GM23338 (cell line): ENCODE results near the gene STK16. TPM values are rescaled to one million over a fixed set of nuclear protein-coding genes. Genes with fewer than 3 reads are reported as not detected.

Experiments used
- ATAC-seq: fragments of 200-7000 bp; cut with Tn5 transposase; 3 replicates; pipeline ENCODE4 v1.9.1; 2020
- DNase-seq: peaks from one replicate; pipeline ENCODE4 v3.0.0-alpha.2; 2015; ENCODE audit warnings: low spot score
- H2AFZ ChIP-seq: fragments of 200-600 bp; sonication (generic); 2 replicates; pipeline ENCODE4 v1.8.0; 2016; ENCODE audit warnings: antibody characterized with exemption, mild to moderate bottlenecking, moderate library complexity
- H3F3A ChIP-seq: fragments of 200-600 bp; sonication (generic); replicated peaks from 2 replicates; pipeline ENCODE4 v1.8.0; 2017; ENCODE audit warnings: antibody characterized with exemption, mixed run types, low read depth
- H3K27ac ChIP-seq: fragments of 200-600 bp; sonication (generic); 2 replicates; pipeline ENCODE4 v1.6.1; 2016; ENCODE audit warnings: low read depth
- H3K27me3 ChIP-seq: fragments of 200-600 bp; sonication (generic); 2 replicates; pipeline ENCODE4 v1.8.0; 2016; ENCODE audit warnings: mild to moderate bottlenecking, mixed run types, moderate library complexity; ENCODE audit not compliant: insufficient read depth
- H3K36me3 ChIP-seq: fragments of 200-600 bp; sonication (generic); 2 replicates; pipeline ENCODE4 v1.8.0; 2016; ENCODE audit warnings: mild to moderate bottlenecking; ENCODE audit not compliant: insufficient read depth
- H3K4me1 ChIP-seq: fragments of 200-600 bp; sonication (generic); 2 replicates; pipeline ENCODE4 v1.8.0; 2016; ENCODE audit warnings: mild to moderate bottlenecking, moderate library complexity; ENCODE audit not compliant: insufficient read depth
- H3K4me2 ChIP-seq: fragments of 200-600 bp; sonication (generic); 2 replicates; pipeline ENCODE4 v1.7.1; 2017; ENCODE audit warnings: mixed run types
- H3K4me3 ChIP-seq: fragments of 200-600 bp; sonication (generic); 2 replicates; pipeline ENCODE4 v1.6.1; 2016; ENCODE audit warnings: mixed run types
- H3K79me2 ChIP-seq: fragments of 200-600 bp; sonication (generic); replicated peaks from 2 replicates; pipeline ENCODE4 v1.8.0; 2017; ENCODE audit warnings: mild to moderate bottlenecking; ENCODE audit not compliant: insufficient read depth
- H3K9me2 ChIP-seq: fragments of 200-600 bp; sonication (generic); 2 replicates; pipeline ENCODE4 v1.8.0; 2017; ENCODE audit not compliant: insufficient read depth
- H4K20me1 ChIP-seq: fragments of 200-600 bp; sonication (generic); replicated peaks from 2 replicates; pipeline ENCODE4 v1.8.0; 2017; ENCODE audit warnings: mild to moderate bottlenecking; ENCODE audit not compliant: insufficient read depth
- H3K27ac Mint-ChIP-seq: 2 replicates; pipeline ENCODE4 v1.8.0; 2020; ENCODE audit warnings: inconsistent platforms, mild to moderate bottlenecking, moderate library complexity, mixed read lengths
- H3K27me3 Mint-ChIP-seq: 3 replicates; pipeline ENCODE4 v1.8.0; 2022; ENCODE audit warnings: low read depth, mild to moderate bottlenecking, moderate library complexity, mixed read lengths, inconsistent platforms; ENCODE audit not compliant: insufficient read depth, poor library complexity
- H3K36me3 Mint-ChIP-seq: 3 replicates; pipeline ENCODE4 v1.8.0; 2021; ENCODE audit warnings: low read depth, mild to moderate bottlenecking, inconsistent platforms, moderate library complexity, mixed read lengths
- H3K4me1 Mint-ChIP-seq: 3 replicates; pipeline ENCODE4 v1.8.0; 2020; ENCODE audit warnings: mild to moderate bottlenecking, inconsistent platforms, mixed read lengths
- H3K4me3 Mint-ChIP-seq: 3 replicates; pipeline ENCODE4 v1.8.0; 2021; ENCODE audit warnings: moderate library complexity, mild to moderate bottlenecking, inconsistent platforms, mixed read lengths
- H3K9me3 Mint-ChIP-seq: 3 replicates; pipeline ENCODE4 v1.8.0; 2020; ENCODE audit warnings: moderate library complexity, mild to moderate bottlenecking, inconsistent platforms, mixed read lengths
- EZH2 ChIP-seq: fragments of 200-600 bp; sonication (generic); IDR thresholded peaks from one replicate; pipeline ENCODE4 v1.8.0; 2017; ENCODE audit warnings: antibody characterized with exemption, mild to moderate bottlenecking, low read depth; ENCODE audit not compliant: unreplicated experiment
- EZH2phosphoT487 ChIP-seq: fragments of 200-600 bp; sonication (generic); IDR thresholded peaks from one replicate; pipeline ENCODE4 v1.8.1; 2018; ENCODE audit warnings: antibody characterized with exemption; ENCODE audit not compliant: unreplicated experiment
- POLR2AphosphoS5 ChIP-seq: IDR thresholded peaks from 2 replicates; pipeline ENCODE4 v1.6.1; 2016; ENCODE audit warnings: antibody characterized with exemption, low read depth
- STAT1 ChIP-seq: IDR thresholded peaks from one replicate; pipeline ENCODE4 v1.6.1; 2016; ENCODE audit warnings: antibody characterized with exemption; ENCODE audit not compliant: unreplicated experiment
- ZNF114 ChIP-seq: fragments of 250-450 bp; sonication (Bioruptor Pico); IDR thresholded peaks from 2 replicates; pipeline ENCODE4 v1.5.0; 2020; ENCODE audit warnings: mild to moderate bottlenecking, moderate library complexity
- ZNF331 ChIP-seq: fragments of 250-450 bp; sonication (Bioruptor Pico); IDR thresholded peaks from 2 replicates; pipeline ENCODE4 v1.5.0; 2020; ENCODE audit warnings: low read depth, mild to moderate bottlenecking, moderate library complexity
- polyA plus RNA-seq: library from polyadenylated mRNA; unstranded; fragments of >200 nt; fragmentation: Nextera tagmentation; extraction: Ambion mirVana; gene quantifications from 2 replicates; pipeline ENCODE4 v1.2.1, GENCODE V29; 2016
- total RNA-seq: library from RNA; depleted of rRNA; stranded (reverse); fragments of >200 nt; shearing (Covaris generic); gene quantifications from 2 replicates; pipeline ENCODE4 v1.2.3, GENCODE V29; 2014
- TF ChIP-seq, protein P1 (sequence below): fragments of 250-450 bp; sonication (Bioruptor Pico); IDR thresholded peaks from 2 replicates; pipeline ENCODE4 v1.5.0; 2020; ENCODE audit warnings: mild to moderate bottlenecking, moderate library complexity
- TF ChIP-seq, protein P2 (sequence below): IDR thresholded peaks from 2 replicates; pipeline ENCODE4 v1.6.1; 2016; ENCODE audit warnings: antibody characterized with exemption
- TF ChIP-seq, protein P3 (sequence below), 2 experiments: fragments of 200-600 bp in 1 of 2; sonication (generic) in 1 of 2; conservative IDR thresholded peaks; 2 replicates each; pipeline versions ENCODE4 v1.5.1 to v1.6.1; 2016 to 2017; ENCODE audit warnings: antibody characterized with exemption in 2 of 2, low read depth in 2 of 2, mild to moderate bottlenecking in 2 of 2, moderate library complexity in 1 of 2

The STK16 gene
- total and polyA plus RNA-seq, 2 experiments from 2014 or later: 3.1 to 17.0 TPM

DNA sequence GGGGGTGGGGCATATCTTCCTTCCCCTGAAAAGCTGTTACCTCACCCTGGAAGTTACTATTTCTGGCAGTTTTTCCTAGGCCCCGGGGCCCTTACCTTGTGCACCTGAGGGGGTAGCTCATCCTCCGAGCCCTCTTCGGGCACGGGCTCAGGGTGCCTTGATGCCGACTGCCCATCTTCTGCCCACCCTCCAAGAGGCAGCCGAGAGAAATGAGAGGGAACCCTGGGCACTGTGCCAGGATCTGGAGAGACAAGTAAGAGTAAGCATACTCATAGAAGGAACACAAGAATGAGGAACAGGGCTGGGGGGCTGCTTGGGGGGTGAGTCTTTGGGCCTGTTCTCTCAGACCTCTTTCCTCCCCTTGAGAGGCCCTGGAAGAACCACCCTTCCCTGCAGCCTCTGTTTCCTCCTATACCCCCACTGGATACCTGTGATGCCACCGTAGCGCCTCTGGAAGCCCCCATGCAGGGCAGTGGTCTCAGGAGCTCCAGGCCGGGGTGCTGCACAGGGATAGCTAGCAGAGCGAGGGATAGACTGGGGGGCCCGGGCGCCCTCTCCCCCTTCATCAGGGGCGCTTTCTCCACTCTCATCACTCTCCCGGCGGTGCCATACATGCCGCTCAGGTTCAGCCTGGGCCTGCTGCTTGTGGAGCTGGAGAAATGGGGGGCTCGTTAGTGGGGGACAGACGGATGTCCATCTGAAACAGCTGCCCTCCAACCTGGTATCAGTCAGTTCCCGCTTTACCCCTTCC lies 24.5 kb upstream of the STK16 start:
- Mint-ChIP-seq H3K27ac (no peak overlapping the region), H3K27me3 (peaks cover 15% of the 10 kb centered on the region), H3K4me3 (no peak overlapping the region), H3K4me1 (peaks cover 21% of the 10 kb centered on the region), H3K9me3 (no peaks in the 10 kb centered on the region), H3K36me3 (peaks cover 50% of the 10 kb centered on the region)
- no peak overlapping the region for H2AFZ ChIP-seq
- H3K27me3 ChIP-seq: no peaks in the 10 kb centered on the region
- H3K79me2 ChIP-seq: no peaks in the 10 kb centered on the region
- DNase-seq (no peak), ATAC-seq (no peak)
- H3K9me2 ChIP-seq: no peaks in the 10 kb centered on the region
- no peak overlapping the region for H3K27ac ChIP-seq
- peaks cover 9% of the 10 kb centered on the region; the same call in 1 of the 2 replicates for H3F3A ChIP-seq
- no peaks in the 10 kb centered on the region; the same call in 1 of the 2 replicates for H4K20me1 ChIP-seq
- peaks cover 17% of the 10 kb centered on the region for H3K4me1 ChIP-seq
- no peak overlapping the region for H3K4me2 ChIP-seq
- TF ChIP-seq EZH2phosphoT487 (no peak), POLR2AphosphoS5 (no peak)
- no peak overlapping the region for H3K4me3 ChIP-seq
- peaks cover 5% of the 10 kb centered on the region; the same call in 1 of the 2 replicates for H3K36me3 ChIP-seq

DNA sequence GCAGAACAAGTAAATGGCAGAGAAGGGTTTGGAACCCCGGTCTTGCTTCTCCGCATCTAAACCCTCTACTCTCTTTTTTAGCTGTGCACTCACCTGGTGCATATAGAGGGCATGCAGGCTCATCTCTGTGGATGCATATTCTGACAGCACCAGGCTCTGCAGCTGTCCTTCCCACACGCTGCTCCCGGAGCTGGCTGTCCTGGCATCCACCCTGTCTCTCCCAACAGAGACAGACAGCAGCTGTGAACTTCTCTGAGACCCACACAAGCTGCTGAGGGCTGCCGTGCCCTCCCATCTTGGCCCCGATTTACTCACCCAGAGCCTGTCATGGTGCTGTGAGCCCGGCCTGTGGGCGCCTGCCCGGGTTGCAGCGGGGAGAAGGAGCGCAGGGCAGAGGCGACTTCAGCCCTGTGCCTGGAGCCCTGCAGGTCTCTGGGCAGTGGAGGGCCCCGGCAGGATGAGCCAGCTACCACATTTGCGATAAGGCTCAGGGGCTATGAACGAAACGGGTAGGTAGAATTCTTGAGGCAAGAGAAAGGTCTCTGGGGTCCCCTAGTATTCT lies 23.2 kb upstream of the STK16 start:
- ATAC-seq: no peak
- H3K4me3 Mint-ChIP-seq: no peak overlapping the region
- TF ChIP-seq EZH2phosphoT487 (no peak), STAT1 (no peak), POLR2AphosphoS5 (no peak), EZH2 (no peak), ZNF331 (CRISPR knock-in tag) (no peak), ZNF114 (no peak)
- TF ChIP-seq, protein P1, sequence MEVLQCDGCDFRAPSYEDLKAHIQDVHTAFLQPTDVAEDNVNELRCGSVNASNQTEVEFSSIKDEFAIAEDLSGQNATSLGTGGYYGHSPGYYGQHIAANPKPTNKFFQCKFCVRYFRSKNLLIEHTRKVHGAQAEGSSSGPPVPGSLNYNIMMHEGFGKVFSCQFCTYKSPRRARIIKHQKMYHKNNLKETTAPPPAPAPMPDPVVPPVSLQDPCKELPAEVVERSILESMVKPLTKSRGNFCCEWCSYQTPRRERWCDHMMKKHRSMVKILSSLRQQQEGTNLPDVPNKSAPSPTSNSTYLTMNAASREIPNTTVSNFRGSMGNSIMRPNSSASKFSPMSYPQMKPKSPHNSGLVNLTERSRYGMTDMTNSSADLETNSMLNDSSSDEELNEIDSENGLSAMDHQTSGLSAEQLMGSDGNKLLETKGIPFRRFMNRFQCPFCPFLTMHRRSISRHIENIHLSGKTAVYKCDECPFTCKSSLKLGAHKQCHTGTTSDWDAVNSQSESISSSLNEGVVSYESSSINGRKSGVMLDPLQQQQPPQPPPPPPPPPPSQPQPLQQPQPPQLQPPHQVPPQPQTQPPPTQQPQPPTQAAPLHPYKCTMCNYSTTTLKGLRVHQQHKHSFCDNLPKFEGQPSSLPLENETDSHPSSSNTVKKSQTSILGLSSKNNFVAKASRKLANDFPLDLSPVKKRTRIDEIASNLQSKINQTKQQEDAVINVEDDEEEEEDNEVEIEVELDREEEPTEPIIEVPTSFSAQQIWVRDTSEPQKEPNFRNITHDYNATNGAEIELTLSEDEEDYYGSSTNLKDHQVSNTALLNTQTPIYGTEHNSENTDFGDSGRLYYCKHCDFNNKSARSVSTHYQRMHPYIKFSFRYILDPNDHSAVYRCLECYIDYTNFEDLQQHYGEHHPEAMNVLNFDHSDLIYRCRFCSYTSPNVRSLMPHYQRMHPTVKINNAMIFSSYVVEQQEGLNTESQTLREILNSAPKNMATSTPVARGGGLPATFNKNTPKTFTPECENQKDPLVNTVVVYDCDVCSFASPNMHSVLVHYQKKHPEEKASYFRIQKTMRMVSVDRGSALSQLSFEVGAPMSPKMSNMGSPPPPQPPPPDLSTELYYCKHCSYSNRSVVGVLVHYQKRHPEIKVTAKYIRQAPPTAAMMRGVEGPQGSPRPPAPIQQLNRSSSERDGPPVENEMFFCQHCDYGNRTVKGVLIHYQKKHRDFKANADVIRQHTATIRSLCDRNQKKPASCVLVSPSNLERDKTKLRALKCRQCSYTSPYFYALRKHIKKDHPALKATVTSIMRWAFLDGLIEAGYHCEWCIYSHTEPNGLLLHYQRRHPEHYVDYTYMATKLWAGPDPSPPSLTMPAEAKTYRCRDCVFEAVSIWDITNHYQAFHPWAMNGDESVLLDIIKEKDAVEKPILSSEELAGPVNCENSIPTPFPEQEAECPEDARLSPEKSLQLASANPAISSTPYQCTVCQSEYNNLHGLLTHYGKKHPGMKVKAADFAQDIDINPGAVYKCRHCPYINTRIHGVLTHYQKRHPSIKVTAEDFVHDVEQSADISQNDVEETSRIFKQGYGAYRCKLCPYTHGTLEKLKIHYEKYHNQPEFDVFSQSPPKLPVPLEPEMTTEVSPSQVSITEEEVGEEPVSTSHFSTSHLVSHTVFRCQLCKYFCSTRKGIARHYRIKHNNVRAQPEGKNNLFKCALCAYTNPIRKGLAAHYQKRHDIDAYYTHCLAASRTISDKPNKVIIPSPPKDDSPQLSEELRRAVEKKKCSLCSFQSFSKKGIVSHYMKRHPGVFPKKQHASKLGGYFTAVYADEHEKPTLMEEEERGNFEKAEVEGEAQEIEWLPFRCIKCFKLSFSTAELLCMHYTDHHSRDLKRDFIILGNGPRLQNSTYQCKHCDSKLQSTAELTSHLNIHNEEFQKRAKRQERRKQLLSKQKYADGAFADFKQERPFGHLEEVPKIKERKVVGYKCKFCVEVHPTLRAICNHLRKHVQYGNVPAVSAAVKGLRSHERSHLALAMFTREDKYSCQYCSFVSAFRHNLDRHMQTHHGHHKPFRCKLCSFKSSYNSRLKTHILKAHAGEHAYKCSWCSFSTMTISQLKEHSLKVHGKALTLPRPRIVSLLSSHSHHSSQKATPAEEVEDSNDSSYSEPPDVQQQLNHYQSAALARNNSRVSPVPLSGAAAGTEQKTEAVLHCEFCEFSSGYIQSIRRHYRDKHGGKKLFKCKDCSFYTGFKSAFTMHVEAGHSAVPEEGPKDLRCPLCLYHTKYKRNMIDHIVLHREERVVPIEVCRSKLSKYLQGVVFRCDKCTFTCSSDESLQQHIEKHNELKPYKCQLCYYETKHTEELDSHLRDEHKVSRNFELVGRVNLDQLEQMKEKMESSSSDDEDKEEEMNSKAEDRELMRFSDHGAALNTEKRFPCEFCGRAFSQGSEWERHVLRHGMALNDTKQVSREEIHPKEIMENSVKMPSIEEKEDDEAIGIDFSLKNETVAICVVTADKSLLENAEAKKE (CRISPR knock-in tag): no peak
- TF ChIP-seq, protein P2, sequence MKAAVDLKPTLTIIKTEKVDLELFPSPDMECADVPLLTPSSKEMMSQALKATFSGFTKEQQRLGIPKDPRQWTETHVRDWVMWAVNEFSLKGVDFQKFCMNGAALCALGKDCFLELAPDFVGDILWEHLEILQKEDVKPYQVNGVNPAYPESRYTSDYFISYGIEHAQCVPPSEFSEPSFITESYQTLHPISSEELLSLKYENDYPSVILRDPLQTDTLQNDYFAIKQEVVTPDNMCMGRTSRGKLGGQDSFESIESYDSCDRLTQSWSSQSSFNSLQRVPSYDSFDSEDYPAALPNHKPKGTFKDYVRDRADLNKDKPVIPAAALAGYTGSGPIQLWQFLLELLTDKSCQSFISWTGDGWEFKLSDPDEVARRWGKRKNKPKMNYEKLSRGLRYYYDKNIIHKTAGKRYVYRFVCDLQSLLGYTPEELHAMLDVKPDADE: no peak
- TF ChIP-seq, protein P3, sequence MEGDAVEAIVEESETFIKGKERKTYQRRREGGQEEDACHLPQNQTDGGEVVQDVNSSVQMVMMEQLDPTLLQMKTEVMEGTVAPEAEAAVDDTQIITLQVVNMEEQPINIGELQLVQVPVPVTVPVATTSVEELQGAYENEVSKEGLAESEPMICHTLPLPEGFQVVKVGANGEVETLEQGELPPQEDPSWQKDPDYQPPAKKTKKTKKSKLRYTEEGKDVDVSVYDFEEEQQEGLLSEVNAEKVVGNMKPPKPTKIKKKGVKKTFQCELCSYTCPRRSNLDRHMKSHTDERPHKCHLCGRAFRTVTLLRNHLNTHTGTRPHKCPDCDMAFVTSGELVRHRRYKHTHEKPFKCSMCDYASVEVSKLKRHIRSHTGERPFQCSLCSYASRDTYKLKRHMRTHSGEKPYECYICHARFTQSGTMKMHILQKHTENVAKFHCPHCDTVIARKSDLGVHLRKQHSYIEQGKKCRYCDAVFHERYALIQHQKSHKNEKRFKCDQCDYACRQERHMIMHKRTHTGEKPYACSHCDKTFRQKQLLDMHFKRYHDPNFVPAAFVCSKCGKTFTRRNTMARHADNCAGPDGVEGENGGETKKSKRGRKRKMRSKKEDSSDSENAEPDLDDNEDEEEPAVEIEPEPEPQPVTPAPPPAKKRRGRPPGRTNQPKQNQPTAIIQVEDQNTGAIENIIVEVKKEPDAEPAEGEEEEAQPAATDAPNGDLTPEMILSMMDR (conservative IDR thresholded peaks at IDR 0.05; ENCODE audit: low read depth in 2 of 2): no peak

More for the DNA sequence above, 23.2 kb upstream of the STK16 start:
- no peak overlapping the region for H3K4me2 ChIP-seq
- H3K27me3 Mint-ChIP-seq: peaks cover 15% of the 10 kb centered on the region
- H3K9me3 Mint-ChIP-seq: no peaks in the 10 kb centered on the region
- H3K4me1 Mint-ChIP-seq: peaks cover 12% of the 10 kb centered on the region
- no peaks in the 10 kb centered on the region; the same call in 1 of the 2 replicates for H4K20me1 ChIP-seq
- no peak overlapping the region for H3K27ac ChIP-seq
- H3K36me3 Mint-ChIP-seq: peaks cover 44% of the 10 kb centered on the region
- no peaks in the 10 kb centered on the region for H3K9me2 ChIP-seq
- H3K79me2 ChIP-seq: no peaks in the 10 kb centered on the region
- H3K27me3 ChIP-seq: no peaks in the 10 kb centered on the region
- no peak overlapping the region for H2AFZ ChIP-seq
- H3K27ac Mint-ChIP-seq: no peak overlapping the region
- no peak overlapping the region for H3K4me3 ChIP-seq
- H3K4me1 ChIP-seq: peaks cover 14% of the 10 kb centered on the region
- H3K36me3 ChIP-seq: peaks cover 5% of the 10 kb centered on the region; the same call in 1 of the 2 replicates
- H3F3A ChIP-seq: peaks cover 9% of the 10 kb centered on the region; the same call in 1 of the 2 replicates
- no peak for DNase-seq
